ENCODE measurements around the gene TTC9C. TPM values are rescaled to one million over a fixed set of nuclear protein-coding genes. Genes with fewer than 3 reads are reported as not detected.
A peak's percentile ranks its signal among the peaks of the same experiment; 100 is the strongest.
"Not testable (repeated sequence)": the region's sequence is repeated elsewhere in the genome, so short reads cannot be mapped to it uniquely, and the experiment has no call there.

TTC9C gene
- total RNA-seq, 1 donor from 2014 or later: 12.9 TPM

GRCh38 chr11:62687508-62688396 lies 40.5 kb upstream of the TTC9C start:
- H3K4me1 ChIP-seq: peaks cover 31% of the 10 kb centered on the region
- peak overlapping the region; percentile 79 for H3K27ac ChIP-seq (replicated peaks)
- peak overlapping the region; percentile 61 for H3K4me3 ChIP-seq
- intact Hi-C loops (cut with micrococcal nuclease): no loop called here
- TF ChIP-seq, protein P1, sequence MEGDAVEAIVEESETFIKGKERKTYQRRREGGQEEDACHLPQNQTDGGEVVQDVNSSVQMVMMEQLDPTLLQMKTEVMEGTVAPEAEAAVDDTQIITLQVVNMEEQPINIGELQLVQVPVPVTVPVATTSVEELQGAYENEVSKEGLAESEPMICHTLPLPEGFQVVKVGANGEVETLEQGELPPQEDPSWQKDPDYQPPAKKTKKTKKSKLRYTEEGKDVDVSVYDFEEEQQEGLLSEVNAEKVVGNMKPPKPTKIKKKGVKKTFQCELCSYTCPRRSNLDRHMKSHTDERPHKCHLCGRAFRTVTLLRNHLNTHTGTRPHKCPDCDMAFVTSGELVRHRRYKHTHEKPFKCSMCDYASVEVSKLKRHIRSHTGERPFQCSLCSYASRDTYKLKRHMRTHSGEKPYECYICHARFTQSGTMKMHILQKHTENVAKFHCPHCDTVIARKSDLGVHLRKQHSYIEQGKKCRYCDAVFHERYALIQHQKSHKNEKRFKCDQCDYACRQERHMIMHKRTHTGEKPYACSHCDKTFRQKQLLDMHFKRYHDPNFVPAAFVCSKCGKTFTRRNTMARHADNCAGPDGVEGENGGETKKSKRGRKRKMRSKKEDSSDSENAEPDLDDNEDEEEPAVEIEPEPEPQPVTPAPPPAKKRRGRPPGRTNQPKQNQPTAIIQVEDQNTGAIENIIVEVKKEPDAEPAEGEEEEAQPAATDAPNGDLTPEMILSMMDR (IDR thresholded peaks at IDR 0.05; ENCODE audit: borderline replicate concordance): no peak
- H3K27me3 ChIP-seq (ENCODE audit: low read depth): peaks cover 6% of the 10 kb centered on the region
- peaks cover 29% of the 10 kb centered on the region for H3K36me3 ChIP-seq
- DNase-seq: peak; percentile 34
- H3K9me3 ChIP-seq (replicated peaks): no peaks in the 10 kb centered on the region

DNA sequence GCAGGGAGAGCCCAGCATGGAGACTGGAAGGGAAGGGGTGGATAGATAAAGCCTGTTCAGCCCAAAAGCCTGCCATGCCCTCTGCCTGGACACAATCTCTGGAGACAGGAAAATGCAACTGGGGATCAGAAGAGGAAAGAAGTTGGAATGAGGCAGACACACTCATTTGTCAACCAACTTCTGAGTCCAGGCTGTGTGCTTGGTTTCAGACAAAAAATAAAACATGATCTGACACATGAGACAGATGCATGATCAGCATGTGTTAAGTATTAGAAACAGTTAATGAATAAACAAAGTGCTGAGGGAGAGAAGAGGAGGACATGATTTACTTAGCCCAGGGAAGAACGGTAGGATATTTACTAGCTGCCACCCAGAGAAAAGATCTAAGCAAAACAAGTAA lies 39.8 kb upstream of the TTC9C start:
- Histone ChIP-seq H3K4me3 (peak overlapping the region; percentile 61), H3K36me3 (peaks cover 30% of the 10 kb centered on the region), H3K27ac (replicated peaks) (peak overlapping the region; percentile 79), H3K4me1 (peaks cover 31% of the 10 kb centered on the region), H3K9me3 (replicated peaks) (no peaks in the 10 kb centered on the region), H3K27me3 (ENCODE audit: low read depth) (peaks cover 6% of the 10 kb centered on the region)
- intact Hi-C loops (cut with micrococcal nuclease): no loop called here
- no peak for DNase-seq
- TF ChIP-seq, protein P1 (IDR thresholded peaks at IDR 0.05; ENCODE audit: borderline replicate concordance): no peak

GRCh38 chr11:62689421-62690183 lies 38.7 kb upstream of the TTC9C start, which contains the start of gene LRRN4CL:
TSS of gene LRRN4CL (minus strand) at chr11:62689530. CDS start at chr11:62688508, 1,022 bp downstream.
- peaks cover 30% of the 10 kb centered on the region for H3K36me3 ChIP-seq
- TF ChIP-seq, protein P1 (IDR thresholded peaks at IDR 0.05; ENCODE audit: borderline replicate concordance): no peak
- H3K4me1 ChIP-seq: peaks cover 36% of the 10 kb centered on the region
- peak; percentile 79 for DNase-seq
- intact Hi-C loops (cut with micrococcal nuclease): loop anchor here (10.0 kb wide), 1 partner anchor 305 kb away; no protein-coding TSS in a partner anchor
- H3K9me3 ChIP-seq (replicated peaks): no peaks in the 10 kb centered on the region
- H3K4me3 ChIP-seq: peak within 1 kb of the TSS; percentile 61
- peaks cover 6% of the 10 kb centered on the region for H3K27me3 ChIP-seq (ENCODE audit: low read depth)
- H3K27ac ChIP-seq (replicated peaks): peak within 1 kb of the TSS; percentile 79

DNA sequence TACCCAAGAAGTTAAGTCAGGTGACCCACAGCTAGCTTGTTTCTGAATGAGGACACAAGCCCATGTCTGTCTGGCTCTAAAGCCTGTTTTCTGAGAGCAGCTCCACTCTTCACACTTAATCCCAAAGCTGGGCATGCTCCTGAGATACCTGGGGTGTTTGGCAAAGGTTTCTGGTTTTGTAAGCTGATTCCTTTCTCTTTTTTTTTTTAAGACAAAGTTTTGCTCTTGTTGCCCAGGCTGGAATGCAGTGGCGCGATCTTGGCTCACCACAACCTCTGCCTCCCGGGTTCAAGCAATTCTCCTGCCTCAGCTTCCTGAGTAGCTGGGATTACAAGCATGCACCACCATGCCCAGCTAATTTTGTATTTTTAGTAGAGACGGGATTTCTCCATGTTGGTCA lies 34.7 kb upstream of the TTC9C start:
- Histone ChIP-seq H3K4me1 (peaks cover 31% of the 10 kb centered on the region), H3K36me3 (peaks cover 30% of the 10 kb centered on the region)
- not testable (repeated sequence) for H3K27me3 ChIP-seq (ENCODE audit: low read depth); H3K4me3 ChIP-seq; H3K9me3 ChIP-seq (replicated peaks); H3K27ac ChIP-seq (replicated peaks); DNase-seq
- intact Hi-C loops (cut with micrococcal nuclease): loop anchor here (10.0 kb wide), 1 partner anchor 309 kb away; no protein-coding TSS in a partner anchor

GRCh38 chr11:62694455-62695167 lies 33.7 kb upstream of the TTC9C start:
- Histone ChIP-seq H3K27ac (replicated peaks) (peak overlapping the region; percentile 31), H3K4me1 (peaks cover 24% of the 10 kb centered on the region), H3K27me3 (ENCODE audit: low read depth) (no peaks in the 10 kb centered on the region), H3K9me3 (replicated peaks) (no peaks in the 10 kb centered on the region), H3K4me3 (no peak overlapping the region), H3K36me3 (peaks cover 30% of the 10 kb centered on the region)
- DNase-seq: peak; percentile 70
- TF ChIP-seq, protein P1 (IDR thresholded peaks at IDR 0.05; ENCODE audit: borderline replicate concordance): peak; percentile 86
- intact Hi-C loops (cut with micrococcal nuclease): loop anchor here (10.0 kb wide), 1 partner anchor 310 kb away; no protein-coding TSS in a partner anchor
